Upper lobe of left lung (tissue), 4 donors: Measurements from ENCODE around the gene NXPE4.

Experiments
- EP300 ChIP-seq, 4 donors: sonication (generic); formaldehyde crosslinking; IDR thresholded peaks; one replicate each; pipeline ENCODE4 v1.5.1; 2017; ENCODE audit warnings: antibody characterized with exemption in 4 of 4, control low read depth in 2 of 4
- POLR2AphosphoS5 ChIP-seq, 2 donors: sonication (generic); formaldehyde crosslinking; IDR thresholded peaks; one replicate each; pipeline ENCODE4 v1.5.1; 2017; ENCODE audit warnings: antibody characterized with exemption in 2 of 2

DNA sequence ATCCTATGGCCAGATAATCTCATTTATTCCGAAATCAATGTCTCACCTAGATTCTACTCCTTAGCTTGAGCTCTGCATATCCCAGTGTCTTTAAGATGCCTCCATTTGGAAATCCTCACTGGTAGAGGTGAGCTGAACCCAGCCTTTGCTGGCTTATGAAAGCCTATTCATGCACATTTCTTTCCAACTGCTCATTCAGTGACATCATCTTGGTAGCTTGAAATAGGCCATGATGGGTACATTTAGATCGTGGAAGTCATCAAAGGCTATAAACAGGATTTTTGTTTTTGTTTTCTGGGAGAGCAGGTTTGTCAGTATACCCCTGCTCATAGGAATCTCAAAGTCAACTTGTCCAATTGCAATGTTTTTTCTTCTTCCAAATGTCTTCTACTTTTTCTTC lies 41.9 kb downstream of the NXPE4 start:
- TF ChIP-seq POLR2AphosphoS5 (IDR thresholded peaks at IDR 0.05) (no peak), EP300 (IDR thresholded peaks at IDR 0.05) (no peak)
